ENCODE measurements around the gene COL4A2. TPM values are rescaled to one million over a fixed set of nuclear protein-coding genes. Genes with fewer than 3 reads are reported as not detected.
"Not testable (repeated sequence)": the region's sequence is repeated elsewhere in the genome, so short reads cannot be mapped to it uniquely, and the experiment has no call there.

COL4A2 gene
- total RNA-seq, 1 donor from 2014 or later: 332 TPM

DNA sequence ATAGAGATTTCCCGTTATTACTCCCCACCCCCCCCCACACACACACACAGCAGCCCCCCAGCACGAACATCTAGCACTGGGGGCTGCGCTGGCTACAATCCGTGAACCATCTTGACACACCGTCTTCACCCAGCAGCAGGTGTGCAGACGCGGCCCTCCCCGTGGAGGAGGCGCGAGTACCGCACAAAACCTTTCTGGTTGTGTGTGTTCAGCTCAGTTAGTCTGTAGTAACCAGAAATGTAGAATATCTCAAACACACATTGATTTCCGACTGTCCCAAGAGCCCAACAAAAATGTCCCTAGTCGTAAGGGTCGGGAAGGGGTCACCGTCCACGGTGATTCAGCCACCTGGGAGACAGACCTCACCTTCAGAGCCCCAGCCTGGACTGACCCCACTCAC lies 131.7 kb downstream of the COL4A2 start:
- DNase-seq (ENCODE audit: low spot score): no peak

DNA sequence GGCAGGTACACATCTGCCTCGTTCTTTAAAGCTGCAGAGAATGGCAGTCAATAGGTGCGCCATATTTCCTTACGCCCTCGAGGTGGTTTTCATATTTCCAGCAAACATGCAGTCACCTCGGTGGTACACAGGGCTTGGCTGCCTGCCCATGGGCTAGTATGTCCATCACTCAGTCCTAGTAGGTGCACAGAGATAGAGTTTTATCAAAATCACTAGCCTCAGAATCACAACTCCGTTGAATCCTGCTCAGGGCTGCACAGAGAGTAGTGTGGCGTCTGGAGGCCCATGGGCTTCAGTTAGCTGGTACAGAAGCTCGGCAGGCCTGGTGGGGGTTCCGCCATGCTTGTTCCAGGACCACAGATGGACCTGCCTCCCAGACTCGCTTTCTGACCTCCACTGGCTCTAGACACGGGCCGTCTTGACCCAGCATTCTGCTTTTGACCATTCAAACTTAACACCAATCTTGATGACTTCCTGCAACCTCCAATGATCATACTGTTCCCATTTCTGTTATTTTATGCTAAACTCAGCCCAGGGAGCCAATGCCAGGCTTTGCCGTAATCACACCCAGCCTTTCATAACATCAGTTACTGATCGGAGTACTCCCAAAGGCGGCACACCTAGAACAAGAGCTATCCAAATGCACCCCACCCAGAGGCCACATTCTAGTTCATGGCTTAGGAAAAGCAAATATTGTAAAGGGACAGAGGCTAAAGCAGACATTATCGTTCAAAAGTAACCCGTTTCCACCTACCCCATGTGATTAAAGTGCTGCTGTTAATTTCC lies 134.1 kb downstream of the COL4A2 start:
- no peak for DNase-seq (ENCODE audit: low spot score)

DNA sequence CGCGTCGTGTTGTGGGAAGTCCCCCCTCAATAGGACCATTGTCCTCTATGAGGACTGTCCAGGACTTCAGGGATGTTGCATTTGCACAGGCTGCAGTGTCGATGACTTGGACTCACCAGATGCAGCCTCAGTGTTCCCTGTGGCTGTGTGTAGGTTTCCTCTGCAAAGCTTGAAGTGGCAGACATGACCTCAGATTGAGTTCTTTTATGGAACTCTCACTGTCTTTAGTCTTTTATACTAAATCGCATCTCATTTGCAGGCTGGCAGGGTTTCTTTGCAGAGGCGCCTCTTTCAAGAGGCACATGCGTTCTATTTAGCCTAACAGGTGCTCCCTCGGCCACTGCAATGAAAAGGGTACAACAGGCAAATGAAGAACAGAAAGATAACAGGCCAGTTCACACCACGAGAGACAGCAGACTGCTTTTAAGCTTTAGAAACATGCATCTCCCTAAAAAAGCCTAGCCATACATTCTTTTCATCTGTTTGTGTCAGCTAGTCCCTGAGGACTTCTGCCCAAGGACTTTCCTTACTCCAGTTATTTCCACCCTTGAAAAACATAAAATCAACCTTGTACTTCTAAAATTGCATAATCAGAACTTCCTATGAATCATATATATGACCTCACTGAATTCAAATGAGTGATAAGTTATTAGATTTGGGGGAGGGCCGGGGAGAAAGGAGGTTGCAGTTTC lies 136.0 kb downstream of the COL4A2 start:
- no peak for DNase-seq (ENCODE audit: low spot score)

DNA sequence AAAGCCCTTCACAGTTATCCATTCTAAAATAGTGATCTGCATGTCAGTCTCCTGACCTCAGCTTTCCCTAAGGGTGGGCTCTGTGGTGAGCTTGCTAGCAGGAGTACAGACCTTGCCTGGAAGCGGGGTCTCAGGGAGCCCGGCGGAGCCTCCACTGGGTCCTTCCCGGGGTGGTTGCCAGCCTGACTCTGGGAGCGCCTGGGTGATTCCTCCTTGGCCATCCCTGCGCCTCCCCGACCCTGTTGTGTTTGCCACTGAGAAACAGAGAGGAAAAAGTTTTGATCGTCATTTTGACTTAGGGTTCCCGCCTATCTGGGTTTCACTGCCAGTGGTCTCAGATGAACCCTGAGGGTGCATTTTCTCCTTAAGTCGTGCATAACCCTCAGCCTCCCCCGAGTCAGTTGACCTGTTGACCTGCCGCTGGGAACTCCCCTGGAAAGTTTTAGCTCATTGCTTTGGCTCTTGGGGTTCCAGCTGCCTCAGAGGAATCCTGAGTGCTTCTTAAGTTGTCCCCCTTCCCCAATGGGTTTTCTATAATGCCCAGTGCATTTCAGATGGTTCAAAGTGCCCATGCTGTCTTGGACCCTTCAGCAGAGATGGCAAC lies 136.6 kb downstream of the COL4A2 start:
- DNase-seq (ENCODE audit: low spot score): no peak

DNA sequence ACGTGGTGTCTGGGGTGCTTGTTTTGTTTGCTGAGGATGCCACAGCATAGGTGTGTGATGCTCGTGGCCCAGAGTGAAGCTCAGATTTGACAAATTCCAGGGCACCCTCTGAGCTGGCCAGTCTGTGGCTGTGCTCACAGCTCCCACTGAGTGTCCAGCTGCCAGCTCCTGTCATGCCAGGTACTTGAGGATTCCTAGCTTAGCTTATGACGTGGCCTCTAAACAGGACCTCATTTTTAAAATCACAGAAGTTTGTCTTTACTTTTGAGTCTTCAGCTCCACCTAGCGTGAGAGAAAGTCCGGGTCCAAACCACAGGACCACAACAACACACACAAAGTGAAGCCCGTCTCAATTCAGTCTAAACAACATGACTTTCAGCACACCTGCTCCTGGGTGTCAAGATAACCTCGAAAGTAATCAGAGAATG lies 137.2 kb downstream of the COL4A2 start:
- DNase-seq (ENCODE audit: low spot score): no peak

DNA sequence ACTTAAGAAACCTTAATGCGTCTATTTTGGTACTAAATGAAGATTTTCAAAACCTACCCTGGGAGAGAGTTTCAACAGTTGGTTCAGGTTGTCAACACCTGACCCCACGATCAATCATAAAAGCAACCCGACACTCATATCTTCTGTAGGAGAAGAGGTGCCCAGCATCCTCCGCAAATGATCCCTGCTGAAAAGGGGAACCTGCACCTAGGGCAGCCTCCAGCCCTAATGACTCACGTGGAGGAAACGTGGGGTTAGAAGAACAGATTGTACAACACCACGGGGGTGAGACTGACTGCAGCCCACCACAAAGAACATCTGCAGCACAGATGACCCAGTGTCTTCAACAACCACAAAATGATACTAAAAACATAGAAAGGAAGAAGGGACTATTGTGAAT lies 138.1 kb downstream of the COL4A2 start:
- DNase-seq (ENCODE audit: low spot score): no peak

DNA sequence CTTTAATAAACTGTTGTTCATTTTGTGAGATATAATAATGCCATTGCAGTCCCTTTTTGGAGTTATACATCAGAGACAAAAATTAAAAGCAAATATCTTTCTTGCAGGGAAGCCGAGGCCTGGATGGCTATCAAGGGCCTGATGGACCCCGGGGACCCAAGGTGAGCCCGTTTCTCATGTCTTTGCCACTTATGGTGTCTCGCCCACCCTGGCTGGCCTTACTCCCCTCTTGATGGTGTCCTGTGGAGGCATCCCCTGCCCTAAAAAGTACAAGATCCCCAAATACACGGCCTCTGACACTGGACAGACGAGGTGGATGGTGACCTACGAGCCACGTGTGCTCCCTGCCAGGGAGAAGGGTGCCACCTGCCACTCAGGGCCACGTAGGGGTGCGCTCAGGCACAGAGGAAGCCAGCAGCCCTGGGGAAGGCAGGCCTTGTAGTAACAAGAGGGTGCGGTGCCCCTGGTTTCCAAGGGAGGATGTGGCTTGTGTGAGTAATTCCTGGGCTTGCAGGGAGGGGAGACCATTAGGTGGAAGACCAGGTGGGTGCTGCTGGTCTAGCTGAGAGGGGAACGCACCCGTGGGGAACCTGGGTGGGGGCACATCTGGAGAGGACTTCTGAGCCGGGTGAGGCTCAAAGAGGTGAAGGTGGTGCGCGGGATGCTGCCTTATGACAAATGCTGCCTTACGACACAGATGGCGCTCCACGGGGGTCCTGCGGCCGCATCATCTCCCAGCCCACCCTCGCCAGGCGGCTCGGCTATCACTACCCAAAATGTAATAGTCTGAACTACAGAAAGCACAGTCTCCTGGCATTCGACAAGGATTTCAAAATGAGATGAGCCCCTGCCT lies 138.9 kb downstream of the COL4A2 start:
- DNase-seq (ENCODE audit: low spot score): no peak

DNA sequence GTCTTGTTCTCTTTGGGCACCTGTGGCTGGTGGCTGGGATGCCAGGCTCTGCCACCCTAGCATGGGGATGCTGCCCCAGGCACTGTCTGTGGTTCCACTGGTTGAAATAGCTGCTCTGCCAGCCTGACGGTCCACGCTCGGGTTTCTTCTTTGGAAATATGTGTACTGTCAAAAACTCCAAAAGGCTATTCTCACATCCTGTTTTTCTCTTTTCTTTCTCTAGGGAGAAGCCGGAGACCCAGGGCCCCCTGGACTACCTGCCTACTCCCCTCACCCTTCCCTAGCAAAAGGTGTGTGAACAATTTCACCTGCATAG lies 139.4 kb downstream of the COL4A2 start:
- no peak for DNase-seq (ENCODE audit: low spot score)

DNA sequence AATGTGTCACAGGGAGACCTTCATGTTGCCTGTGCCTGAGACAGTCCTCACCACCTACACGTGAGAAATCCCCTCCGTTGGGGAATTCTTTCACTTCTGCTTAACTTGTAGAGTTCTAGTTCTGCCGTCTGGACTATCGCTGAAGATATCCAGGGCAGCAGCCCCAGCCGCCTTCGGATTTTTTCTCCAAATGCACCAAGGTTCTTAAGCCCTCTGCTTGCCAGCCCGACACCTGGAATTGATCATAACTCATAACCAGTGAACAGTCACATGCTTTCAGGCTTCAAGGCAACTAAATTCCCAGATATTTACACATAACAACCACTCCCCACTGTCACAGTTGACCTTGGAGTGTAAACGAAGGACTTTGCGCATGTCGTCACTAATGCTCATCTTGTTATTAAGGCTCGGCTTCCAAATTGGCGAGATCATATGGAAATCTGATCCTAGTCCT lies 140.0 kb downstream of the COL4A2 start:
- no peak for DNase-seq (ENCODE audit: low spot score)

DNA sequence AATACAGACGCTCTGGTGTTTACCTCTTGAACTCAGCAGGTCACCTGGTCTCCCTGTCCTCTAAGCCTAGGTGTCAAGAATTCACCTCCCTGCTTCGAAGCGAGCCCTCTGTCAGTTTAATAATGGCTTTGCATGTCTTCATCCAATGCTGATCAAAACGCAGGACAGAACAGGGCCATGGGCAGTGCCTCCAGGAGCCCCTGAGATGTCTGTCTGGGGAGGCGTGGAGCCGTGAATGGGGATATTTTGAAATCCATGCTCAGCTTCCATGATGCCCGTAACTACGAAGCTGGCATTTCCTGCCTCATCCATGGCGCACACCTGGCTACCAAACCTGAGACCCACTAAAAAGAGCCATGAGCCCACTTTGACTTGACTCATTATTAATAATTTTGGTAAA lies 140.7 kb downstream of the COL4A2 start:
- no peak for DNase-seq (ENCODE audit: low spot score)

DNA sequence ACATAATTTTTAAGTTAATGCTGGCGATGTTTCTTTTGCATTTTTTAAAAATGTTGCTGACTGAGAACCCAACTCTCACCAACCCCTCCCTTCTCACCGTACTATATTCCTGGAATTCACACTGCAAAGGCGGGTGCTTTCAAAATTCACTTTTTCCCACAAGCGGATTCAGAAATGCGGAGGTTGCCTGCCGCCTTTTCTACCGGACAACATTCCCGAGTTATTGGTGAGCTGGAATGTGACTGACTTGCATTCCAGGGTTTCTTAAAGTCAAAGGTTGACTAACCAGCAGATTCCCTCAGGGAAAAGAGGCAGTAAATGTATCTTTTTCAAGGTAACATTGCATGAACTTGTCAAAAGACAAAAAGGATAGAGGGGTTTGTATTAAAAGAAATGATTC lies 141.1 kb downstream of the COL4A2 start:
- no peak for DNase-seq (ENCODE audit: low spot score)

DNA sequence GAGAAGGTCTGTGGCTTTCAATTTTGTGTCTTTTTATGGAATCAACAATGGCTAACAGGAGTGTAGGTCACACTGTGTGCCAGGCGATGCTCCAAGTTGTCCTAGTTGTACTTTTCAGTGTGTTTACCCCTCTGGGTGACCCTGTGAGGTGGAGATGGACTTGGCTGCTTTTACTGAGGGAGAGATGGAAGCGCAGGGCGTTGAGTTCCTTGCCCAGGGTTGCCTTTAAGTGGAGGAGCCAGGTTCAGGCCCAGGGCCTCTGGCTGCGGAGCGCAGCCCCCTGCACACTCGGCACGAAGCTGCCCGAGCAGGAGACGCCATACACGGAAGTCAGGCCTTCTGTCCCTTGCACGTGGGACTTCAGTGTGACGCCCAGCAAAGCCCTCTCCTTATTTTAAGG lies 141.6 kb downstream of the COL4A2 start:
- no peak for DNase-seq (ENCODE audit: low spot score)

DNA sequence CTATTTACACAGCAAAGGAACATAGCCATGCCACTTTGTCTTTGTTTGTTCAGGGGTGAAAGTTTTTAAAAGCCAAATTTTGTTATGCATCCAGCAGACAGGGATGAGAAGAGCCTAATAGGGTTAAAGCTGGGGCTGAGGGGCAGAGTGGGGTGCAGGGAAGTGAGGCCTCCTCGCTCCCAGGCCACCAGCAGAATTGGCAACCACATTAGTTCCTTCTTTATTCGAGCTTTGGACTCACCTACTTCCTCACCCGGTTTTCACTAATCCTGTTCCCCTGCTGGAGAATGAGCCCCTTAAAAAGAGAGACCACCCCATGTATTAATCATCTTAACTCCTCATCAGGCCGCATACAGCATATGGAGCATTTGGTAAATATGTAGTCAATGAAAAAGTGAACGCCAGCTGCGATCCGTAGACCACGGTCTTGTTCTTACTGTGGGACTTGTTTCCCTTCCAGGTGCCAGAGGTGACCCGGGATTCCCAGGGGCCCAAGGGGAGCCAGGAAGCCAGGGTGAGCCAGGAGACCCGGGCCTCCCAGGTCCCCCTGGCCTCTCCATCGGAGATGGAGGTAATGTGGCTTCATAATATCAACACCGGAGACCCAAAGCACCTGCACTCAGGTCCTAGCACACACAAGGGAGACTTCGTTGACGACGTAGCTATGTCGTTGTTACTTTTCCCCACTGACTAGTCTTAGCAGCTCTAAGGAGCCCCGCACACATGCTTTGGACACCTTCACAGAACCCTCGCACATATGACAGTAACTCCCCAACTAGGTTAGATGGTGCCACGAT lies 142.3 kb downstream of the COL4A2 start:
- no peak for DNase-seq (ENCODE audit: low spot score)

DNA sequence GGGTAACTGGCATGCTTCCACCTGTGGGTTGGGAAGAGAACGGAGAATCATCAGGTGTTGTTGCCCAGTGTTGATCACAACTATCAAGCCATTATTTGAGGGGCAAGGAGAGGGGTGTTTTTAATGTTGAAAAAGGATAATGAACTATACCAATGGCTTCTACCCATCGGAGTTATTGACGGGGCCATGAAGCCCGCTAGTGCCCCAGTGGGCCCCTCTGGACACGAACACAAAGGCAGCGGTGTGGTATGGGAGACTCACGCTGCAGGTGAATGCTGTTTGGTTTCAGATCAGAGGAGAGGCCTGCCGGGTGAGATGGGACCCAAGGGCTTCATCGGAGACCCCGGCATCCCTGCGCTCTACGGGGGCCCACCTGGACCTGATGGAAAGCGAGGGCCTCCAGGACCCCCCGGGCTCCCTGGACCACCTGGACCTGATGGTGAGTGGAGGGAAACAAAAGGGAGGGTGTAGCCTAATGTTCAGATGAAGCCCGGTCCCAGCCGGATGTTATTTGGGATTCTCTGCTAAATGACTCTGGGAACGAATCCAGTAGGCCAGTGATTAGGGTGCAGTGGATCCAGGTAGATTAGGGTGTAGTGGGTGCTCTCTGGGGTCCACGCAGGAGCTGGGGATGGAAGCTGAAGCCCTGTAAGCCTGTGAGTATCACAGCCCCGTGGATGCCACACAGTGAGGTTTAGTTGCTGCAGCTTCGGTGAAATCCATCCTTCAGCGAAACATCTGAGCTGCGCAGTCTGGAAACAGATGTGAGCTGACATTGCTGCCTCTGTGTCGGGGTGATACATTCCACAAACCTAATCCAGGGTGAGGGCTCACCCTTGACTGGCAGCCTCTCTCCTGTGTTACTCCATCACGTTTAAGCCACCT lies 143.2 kb downstream of the COL4A2 start:
- DNase-seq (ENCODE audit: low spot score): no peak

DNA sequence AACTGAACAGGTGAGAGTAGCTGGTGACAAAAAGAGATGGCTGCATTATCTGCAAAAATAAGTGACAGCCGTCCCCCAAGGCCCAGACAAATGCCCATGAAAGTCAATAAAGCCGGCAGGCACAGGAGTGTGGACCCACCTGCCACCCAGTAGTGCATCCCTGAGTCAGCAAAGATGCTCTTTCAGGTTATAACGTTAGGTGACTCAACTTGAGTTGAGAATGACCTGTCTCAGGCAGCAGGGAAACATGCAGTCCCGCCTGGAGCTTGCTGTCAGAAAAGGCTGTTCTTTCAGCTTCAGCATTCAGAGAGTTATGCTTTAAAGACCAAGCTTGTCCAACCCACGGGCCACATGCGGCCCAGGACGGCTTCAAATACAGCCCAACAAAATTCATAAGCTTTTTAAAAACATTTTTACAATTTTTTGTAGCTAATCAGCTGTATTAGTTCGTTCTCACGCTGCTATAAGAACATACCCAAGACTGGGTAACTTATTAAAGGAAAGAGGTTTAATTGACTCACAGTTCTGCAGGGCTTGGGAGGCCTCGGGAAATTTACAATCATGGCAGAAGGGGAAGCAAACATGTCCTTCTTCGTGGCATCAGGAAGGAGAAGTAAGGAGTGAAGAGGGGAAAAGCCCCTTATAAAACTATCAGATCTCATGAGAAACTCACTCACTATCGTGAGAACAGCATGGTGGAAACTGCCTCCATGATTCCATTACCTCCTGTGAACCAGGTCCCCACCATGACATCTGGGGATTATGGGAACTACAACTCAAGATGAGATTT lies 144.1 kb downstream of the COL4A2 start:
- DNase-seq (ENCODE audit: low spot score): no peak

DNA sequence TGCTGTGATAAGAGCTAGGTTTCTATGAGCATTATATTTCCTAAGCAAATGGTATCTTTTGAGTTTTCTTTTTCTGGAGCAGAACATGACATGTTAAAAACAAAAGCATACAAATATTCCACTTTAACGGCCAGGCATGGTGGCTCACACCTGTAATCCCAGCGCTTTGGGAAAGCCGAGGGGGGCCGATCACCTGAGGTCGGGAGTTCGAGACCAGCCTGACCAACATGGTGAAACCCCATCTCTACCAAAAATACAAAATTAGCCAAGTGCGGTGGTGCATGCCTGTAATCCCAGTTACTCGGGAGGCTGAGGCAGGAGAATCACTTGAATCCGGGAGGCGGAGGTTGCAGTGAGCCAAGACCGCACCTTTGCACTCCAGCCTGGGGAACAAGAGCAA lies 146.0 kb downstream of the COL4A2 start:
- not testable (repeated sequence) for DNase-seq (ENCODE audit: low spot score)

DNA sequence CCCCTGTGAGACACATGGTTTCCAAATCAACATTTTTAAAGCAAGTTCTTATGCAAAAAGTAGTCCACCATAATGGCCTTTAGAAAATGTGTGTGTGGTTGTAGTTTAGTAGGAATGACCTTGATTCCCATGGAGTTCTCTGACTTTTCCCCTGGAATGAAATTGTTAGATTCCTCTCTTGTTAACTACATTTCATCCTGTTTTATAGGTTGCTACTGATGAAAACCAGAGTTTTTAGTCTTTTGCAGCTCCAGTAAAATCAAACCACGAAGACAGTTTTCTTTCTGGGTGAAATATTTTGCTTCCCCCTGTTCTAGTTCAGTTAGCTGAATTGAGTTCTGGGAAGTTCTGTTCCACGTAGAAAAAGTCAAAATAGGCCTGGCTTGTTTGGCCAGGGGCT lies 146.7 kb downstream of the COL4A2 start:
- DNase-seq (ENCODE audit: low spot score): no peak

DNA sequence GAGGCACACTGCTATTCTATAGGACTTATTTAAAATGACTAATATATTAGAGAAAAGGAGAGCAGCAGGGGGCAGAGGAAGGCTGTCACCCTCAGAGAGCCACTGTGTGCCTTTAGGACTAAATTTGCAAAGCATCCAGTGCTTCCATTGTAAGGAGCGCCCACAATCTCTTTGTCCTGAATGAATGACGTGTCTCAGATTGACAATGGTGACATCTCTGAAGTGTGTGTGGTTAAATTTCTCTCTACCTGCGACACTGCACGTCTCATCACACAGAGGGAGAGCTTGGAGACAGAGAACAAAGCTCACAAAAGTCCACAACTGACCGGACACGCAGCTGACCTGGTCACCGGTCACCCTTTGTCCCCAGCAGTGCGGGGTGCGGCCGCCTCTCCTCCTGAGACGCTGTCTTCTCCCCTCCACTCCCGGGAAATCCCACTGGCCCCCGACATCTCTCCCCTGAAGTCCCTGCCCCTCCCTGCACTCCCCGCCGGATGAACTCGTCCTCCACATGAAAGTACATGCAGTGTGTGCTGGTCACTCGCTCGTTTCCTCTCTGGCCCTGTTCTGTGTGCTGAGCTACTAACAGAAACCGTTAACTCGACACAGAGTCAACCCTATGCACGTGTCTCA lies 147.3 kb downstream of the COL4A2 start:
- no peak for DNase-seq (ENCODE audit: low spot score)

DNA sequence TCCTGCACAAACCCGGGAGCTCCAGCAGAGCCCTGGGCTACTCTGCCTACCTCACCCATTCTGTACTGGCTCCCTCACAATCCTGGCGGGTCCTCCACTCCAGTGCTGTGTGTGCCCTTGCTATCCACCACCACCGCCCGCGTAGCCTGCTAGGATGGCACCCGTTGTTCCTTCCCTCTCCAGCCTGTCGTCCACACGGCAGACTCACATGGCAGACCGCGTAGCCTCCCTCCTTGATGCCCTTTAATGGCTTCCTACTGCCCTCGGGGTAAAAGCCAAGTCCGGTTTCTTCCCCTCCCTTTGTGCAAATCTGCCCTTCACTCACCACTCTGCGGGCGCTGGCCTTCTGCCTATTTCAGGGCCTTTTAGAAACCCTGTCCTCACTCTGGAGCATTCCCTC lies 147.9 kb downstream of the COL4A2 start:
- DNase-seq (ENCODE audit: low spot score): no peak
